Adipocyte (in vitro differentiated cells): ENCODE results near the gene SYT1.
"Not testable (repeated sequence)": the region's sequence is repeated elsewhere in the genome, so short reads cannot be mapped to it uniquely, and the experiment has no call there.

Source experiments
- DNase-seq: peaks from one replicate; pipeline ENCODE4 v3.0.0-alpha.2; 2015; ENCODE audit warnings: low read depth
- H3K27me3 ChIP-seq: replicated peaks from 2 replicates; pipeline ENCODE4 v1.7.0; 2013; ENCODE audit warnings: mild to moderate bottlenecking, low read length, moderate library complexity; ENCODE audit not compliant: control insufficient read depth, insufficient read depth
- H3K36me3 ChIP-seq: 2 replicates; pipeline ENCODE4 v1.7.0; 2013; ENCODE audit warnings: low read length, mild to moderate bottlenecking, moderate library complexity; ENCODE audit not compliant: control insufficient read depth, insufficient read depth, severe bottlenecking
- H3K4me1 ChIP-seq: 2 replicates; pipeline ENCODE4 v1.7.0; 2013; ENCODE audit warnings: mild to moderate bottlenecking, low read length, moderate library complexity; ENCODE audit not compliant: control insufficient read depth, insufficient read depth
- H3K4me3 ChIP-seq: 2 replicates; pipeline ENCODE4 v1.7.0; 2013; ENCODE audit warnings: mild to moderate bottlenecking, low read length, moderate library complexity
- H3K9ac ChIP-seq: 2 replicates; pipeline ENCODE4 v1.7.0; 2013; ENCODE audit warnings: mild to moderate bottlenecking, low read length, moderate library complexity
- H3K9me3 ChIP-seq: 2 replicates; pipeline ENCODE4 v1.7.0; 2013; ENCODE audit warnings: mild to moderate bottlenecking, low read length, moderate library complexity; ENCODE audit not compliant: control insufficient read depth

SYT1 gene

DNA sequence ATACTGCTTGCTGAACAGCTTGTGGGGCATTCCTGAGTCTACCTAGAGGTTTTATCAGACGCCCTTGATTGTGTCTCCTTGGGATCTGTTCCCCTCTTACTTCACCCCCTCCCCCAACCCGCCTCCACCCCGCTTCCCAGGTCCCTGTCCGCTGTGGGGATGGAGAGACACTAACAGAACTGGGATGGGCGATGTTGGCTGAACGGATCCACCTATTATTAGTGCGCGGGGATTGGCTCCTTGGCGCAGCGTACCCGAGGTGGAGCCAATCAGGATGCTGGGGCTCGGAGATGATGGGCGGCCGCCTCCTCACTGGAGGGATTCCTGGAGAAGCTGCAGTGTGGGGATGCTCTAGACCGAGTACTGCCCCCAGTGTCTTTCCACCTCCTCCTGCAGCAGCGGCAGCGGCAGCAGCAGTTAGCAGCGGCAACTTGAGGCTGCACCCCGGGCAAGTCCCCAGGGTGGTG is at the start of gene SYT1:
TSS of gene SYT1 (plus strand) at position 372 of the 467 bp plus-strand sequence.
- peak within 1 kb of the TSS; percentile 80 for H3K4me3 ChIP-seq
- no peaks in the 10 kb centered on the region for H3K9me3 ChIP-seq
- H3K4me1 ChIP-seq = peaks cover 9% of the 10 kb centered on the region
- H3K27me3 ChIP-seq = peaks cover 35% of the 10 kb centered on the region
- DNase-seq = peak; percentile 74
- no peaks in the 10 kb centered on the region for H3K36me3 ChIP-seq
- H3K9ac ChIP-seq = no peak within 1 kb of the TSS

DNA sequence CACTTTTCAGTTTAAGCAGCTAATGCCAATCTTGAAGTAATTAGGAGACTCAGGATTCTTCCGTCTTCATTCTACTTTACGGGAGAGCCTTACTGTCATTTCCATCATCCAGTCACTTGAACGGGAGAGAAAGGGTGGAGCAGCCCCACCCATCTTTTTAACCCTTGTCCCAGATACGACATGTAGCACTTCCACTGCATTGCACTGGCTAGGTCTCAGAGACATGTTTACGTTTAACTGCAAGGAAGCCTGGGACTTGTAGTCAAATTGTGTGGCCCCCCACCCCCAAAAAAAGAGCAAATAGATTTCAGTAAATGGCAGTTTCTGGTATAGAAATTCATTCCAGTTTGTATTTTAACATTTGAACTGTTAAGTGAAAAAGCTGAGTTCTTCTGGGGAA is 46.1 kb upstream of the SYT1 start:
- no peak for DNase-seq
- H3K4me1 ChIP-seq = no peaks in the 10 kb centered on the region
- H3K9ac ChIP-seq = no peak overlapping the region
- H3K27me3 ChIP-seq = no peaks in the 10 kb centered on the region
- no peak overlapping the region for H3K4me3 ChIP-seq
- H3K36me3 ChIP-seq = no peaks in the 10 kb centered on the region
- peaks cover 8% of the 10 kb centered on the region for H3K9me3 ChIP-seq

DNA sequence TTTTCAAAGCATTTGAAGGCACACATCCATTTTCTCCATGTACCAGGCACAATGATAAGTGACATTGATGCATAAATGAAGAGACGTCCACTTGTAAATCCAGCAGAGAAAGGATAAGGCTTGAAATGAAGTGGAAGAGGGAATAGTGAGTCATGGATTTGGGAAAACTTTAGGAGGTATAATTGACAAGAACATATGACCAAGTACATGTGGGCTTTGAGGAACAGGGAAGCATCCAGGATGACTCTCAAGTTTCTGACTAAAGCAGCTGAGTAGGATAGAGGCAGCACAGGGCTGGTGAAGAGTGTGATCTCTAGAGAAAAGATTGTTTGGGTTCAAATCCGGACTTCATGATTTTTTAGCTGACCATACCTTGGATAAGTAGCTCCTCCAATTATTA is 43.6 kb upstream of the SYT1 start:
- Histone ChIP-seq H3K9me3 (no peaks in the 10 kb centered on the region), H3K27me3 (no peaks in the 10 kb centered on the region), H3K4me3 (no peak overlapping the region), H3K4me1 (no peaks in the 10 kb centered on the region), H3K36me3 (no peaks in the 10 kb centered on the region), H3K9ac (no peak overlapping the region)
- DNase-seq = no peak

DNA sequence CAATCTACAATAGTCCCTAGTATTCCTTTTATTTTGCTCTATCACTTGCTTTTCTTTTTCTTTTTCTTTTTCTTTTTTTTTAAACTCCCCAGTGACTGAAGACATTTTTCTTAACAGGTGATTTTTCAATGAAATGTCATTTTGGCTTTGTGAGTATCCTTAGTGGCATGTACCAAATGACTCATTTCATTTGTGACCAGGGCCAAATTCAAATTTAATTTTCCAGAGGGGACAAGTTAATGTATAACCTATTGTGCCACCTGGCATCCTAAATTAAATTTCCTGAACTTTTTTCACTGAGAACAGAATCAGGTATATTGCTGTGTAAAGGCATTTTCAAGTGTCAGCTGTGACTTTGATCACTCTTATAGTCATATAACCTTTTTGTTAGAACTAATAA is 39.7 kb upstream of the SYT1 start:
- Histone ChIP-seq H3K4me1 (no peaks in the 10 kb centered on the region), H3K27me3 (no peaks in the 10 kb centered on the region), H3K36me3 (no peaks in the 10 kb centered on the region), H3K9me3 (no peaks in the 10 kb centered on the region), H3K4me3 (no peak overlapping the region), H3K9ac (no peak overlapping the region)
- DNase-seq = no peak

DNA sequence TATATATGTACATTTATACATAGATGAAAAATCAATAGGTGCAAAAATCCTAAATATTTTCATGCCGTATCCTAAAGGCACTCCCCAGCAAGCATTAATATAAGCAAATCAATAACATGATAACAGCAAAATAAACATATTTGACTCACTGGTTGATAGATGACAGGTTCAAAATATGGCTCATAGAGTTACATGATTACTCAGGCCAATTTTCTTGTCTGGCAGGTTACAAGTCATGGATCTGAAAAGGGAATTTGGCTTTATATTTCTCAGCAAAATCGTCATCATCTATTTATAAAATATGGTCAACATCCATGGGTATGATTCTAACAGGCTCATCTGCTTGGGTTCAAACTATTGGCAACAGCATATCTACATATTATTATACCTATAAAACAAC is 34.9 kb upstream of the SYT1 start:
- no peak overlapping the region for H3K4me3 ChIP-seq
- H3K4me1 ChIP-seq = no peaks in the 10 kb centered on the region
- no peaks in the 10 kb centered on the region for H3K27me3 ChIP-seq
- no peak overlapping the region for H3K9ac ChIP-seq
- H3K9me3 ChIP-seq = no peaks in the 10 kb centered on the region
- no peaks in the 10 kb centered on the region for H3K36me3 ChIP-seq
- no peak for DNase-seq

DNA sequence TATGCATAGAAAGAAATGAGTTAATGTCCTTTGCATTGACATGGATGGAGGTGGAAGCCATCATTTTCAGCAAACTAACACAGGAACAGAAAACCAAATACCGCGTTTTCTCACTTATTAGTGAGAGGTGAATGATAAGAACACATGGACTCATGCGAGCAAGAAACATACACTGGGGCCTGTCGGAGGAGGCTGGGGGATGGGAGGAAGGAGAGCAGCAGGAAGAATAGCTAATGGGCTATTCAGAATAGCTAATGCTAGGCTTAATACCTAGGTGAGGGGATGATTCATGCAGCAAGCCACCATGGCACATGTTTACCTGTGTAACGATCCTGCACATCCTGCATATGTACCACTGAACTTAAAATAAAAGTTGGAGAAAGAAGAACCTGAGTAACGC is 29.1 kb upstream of the SYT1 start:
- Histone ChIP-seq H3K4me1 (no peaks in the 10 kb centered on the region), H3K27me3 (no peaks in the 10 kb centered on the region), H3K36me3 (no peaks in the 10 kb centered on the region), H3K4me3 (no peak overlapping the region), H3K9ac (no peak overlapping the region), H3K9me3 (peaks cover 3% of the 10 kb centered on the region)
- no peak for DNase-seq

DNA sequence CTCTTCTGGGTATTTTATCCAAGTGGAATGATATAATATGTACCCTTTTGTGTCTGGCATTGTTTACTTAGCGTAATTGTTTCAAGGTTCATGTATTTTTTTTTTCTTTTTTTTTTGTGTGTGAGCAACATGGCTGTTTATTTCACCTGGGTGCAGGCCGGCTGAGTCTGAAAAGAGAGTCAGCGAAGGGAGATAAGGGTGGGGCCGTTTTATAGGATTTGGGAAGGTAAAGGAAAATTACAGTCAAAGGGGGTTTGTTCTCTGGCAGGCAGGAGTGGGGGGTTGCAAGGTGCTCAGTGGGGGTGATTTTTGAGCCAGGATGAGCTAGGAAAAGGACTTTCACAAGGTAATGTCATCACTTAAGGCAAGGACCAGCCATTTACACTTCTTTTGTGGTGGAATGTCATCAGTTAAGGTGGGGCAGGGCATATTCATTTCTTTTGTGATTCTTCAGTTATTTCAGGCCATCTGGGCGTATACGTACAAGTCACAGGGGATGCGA is 24.0 kb upstream of the SYT1 start:
- not testable (repeated sequence) for H3K9ac ChIP-seq, H3K36me3 ChIP-seq, DNase-seq, H3K27me3 ChIP-seq, H3K4me1 ChIP-seq, H3K4me3 ChIP-seq
- peaks cover 15% of the 10 kb centered on the region for H3K9me3 ChIP-seq

DNA sequence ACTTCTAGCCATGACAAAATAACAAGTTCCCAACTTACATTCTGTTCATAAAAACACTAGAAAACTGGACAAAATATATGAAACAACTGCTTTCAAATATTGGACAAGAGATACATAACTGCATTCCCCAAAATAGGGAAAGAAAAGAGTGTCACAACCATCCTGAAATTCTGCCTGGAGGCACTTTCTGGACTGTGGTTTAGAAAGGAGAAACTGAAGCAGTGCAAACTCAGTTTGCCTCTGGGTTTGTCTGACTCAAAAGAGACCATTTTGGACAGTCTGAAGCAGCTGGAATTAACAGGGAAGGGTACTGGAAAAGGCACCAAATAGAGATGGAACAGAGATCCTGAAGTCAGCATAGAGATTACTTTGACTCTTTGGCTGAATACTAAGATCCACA is 11.3 kb upstream of the SYT1 start:
- Histone ChIP-seq H3K9me3 (peaks cover 25% of the 10 kb centered on the region), H3K4me1 (no peaks in the 10 kb centered on the region), H3K36me3 (no peaks in the 10 kb centered on the region), H3K27me3 (no peaks in the 10 kb centered on the region), H3K9ac (no peak overlapping the region), H3K4me3 (no peak overlapping the region)
- DNase-seq = no peak

DNA sequence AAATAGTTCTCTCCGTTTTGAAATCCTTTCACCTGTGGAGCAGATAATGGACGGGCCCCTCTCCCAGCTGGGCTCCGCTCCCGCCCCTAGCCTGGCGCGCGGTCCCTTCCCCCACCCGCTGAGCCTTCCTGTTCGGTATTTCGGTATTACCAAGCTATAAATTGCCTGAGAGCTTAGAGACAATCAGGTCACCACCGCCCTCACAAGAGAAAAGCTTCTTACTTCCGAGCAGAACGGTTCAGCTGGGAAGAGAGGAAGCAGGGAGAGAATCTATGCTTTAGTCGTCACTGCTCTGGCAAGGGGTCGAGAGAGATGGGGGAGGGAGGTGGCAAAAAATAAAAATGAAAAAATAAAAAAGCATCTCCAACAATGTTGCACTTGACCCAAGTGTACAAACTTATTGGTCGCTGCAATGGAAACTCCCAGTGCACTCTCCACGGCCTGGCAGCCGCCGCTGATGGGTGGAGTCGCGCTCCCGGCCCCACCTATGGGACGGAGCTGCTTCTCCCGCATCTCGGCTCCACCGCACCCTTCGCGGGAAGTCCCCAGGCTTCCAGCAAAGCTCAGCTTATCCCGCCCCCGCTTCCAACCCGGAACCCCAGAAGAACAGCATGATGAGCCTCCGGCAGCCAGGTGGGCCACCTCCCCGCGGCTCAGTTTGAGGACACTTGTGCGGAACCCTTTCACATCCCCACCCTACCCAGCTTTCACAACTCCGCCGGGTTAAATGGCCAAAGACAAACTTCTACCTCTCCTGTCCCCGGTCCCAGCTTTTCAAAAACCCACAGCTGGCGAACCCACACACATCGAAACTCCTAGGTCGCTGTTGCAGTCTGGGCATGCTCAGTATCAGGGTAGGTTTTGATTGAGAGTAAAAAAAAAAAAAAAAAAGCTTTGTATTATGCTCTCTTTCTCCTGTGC is 832 bp upstream of the SYT1 start:
- H3K4me3 ChIP-seq = peak overlapping the region; percentile 80
- DNase-seq = peak; percentile 72
- H3K9ac ChIP-seq = no peak overlapping the region
- no peaks in the 10 kb centered on the region for H3K9me3 ChIP-seq
- H3K36me3 ChIP-seq = no peaks in the 10 kb centered on the region
- H3K27me3 ChIP-seq = peaks cover 35% of the 10 kb centered on the region
- H3K4me1 ChIP-seq = peaks cover 9% of the 10 kb centered on the region

DNA sequence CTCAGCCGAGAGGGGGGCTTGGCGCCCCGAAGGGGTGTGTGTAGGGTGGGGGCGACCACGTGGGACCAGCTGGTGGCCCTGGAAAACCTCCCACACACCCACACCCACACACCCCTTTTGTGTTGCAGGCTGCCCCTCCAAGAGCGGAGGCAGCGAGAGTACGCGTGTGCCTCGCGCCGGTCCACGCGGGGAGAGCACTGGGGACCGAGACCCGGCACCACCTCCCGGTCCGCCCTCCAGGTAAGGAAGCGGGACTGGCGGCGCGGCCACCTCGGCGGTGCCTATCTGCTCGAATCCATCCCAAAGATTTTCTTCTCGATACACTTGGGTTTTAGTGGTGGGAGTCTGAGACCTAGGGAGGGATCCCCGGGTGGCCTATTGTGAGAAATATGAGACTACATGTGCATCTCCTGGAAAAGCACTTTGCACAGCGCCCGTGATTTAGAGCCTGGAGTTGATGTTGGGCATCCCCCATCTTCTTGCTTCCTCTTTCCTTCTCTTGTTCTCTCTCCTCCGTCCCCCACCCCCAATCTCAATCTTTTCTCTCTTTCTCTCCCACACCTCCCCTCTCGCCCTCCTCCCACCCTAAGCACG is 393 bp downstream of the SYT1 start:
- no peaks in the 10 kb centered on the region for H3K36me3 ChIP-seq
- peak overlapping the region; percentile 80 for H3K4me3 ChIP-seq
- H3K9me3 ChIP-seq = no peaks in the 10 kb centered on the region
- peak; percentile 20 for DNase-seq
- H3K27me3 ChIP-seq = peaks cover 35% of the 10 kb centered on the region
- H3K4me1 ChIP-seq = peaks cover 9% of the 10 kb centered on the region
- no peak overlapping the region for H3K9ac ChIP-seq

DNA sequence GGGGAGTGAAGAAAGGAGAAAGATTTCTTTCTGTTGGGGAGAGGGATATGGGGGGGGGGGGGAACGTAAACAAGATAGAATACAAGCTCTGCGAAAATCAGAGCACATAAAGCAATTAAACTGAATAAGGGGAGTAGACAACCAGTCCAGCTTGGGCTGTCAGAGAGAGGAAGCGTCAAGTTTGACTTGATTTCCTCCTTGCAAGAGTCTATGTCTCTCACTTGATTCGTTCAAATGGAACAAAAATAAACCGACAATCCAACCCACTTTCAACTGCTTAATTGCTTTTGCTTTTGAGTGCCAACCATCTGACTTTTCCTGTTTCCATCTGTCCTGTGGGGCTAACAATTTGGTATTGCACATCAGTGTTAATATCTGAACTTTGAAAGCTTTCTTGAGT is 942 bp downstream of the SYT1 start:
- H3K9ac ChIP-seq = no peak overlapping the region
- no peaks in the 10 kb centered on the region for H3K9me3 ChIP-seq
- DNase-seq = no peak
- H3K4me1 ChIP-seq = peaks cover 9% of the 10 kb centered on the region
- no peaks in the 10 kb centered on the region for H3K36me3 ChIP-seq
- peaks cover 35% of the 10 kb centered on the region for H3K27me3 ChIP-seq
- H3K4me3 ChIP-seq = no peak overlapping the region
